GM19395 (cell line): ENCODE data around the gene ROR2.

Source experiments
- ATAC-seq: cut with Tn5 transposase; IDR thresholded peaks from one replicate; pipeline ENCODE4 v1.9.1; 2021; ENCODE audit warnings: mild to moderate bottlenecking, moderate library complexity; ENCODE audit not compliant: unreplicated experiment

ROR2 gene

DNA sequence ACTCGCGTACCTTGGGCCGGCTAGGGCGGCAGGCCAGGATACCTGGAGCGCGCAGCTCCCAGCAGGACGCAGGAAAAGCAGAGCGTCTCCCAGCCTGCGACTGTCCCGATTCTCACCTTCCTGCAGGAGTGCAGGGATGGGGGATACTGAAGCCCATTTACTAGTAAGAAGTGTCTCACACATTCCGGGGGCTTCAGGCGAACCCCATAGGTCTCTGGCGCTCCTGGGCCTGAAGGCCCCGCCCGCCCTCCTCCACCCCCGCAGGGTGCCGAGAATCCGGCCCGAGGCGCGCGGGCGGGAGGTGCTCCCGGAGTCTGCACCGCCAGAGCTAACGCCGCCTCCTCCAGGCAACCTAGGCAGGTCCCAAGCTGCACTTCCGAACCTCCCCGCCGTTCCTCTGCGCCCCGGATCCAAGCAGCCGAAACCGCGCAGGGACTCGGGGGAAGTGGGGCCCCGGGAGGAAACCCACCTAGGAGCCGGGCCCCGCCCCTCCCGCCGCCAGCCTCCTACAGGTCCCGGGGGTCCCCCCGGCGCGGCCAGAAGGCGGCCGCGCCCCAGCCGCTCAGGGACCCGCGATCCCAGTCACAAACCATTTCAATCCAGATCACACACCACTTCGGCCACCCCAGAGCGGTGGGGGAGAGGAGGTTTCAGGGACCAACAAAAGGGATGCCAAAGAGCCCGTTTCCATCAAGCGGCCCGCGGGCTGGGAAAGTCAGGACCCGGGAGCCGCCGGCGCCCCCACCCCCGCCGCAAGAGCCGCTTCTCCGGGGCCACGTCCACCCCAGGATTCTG lies 1.2 kb downstream of the ROR2 start:
- ATAC-seq: no peak

GRCh38 chr9:91948101-91948596 lies 1.9 kb downstream of the ROR2 start:
- no peak for ATAC-seq

DNA sequence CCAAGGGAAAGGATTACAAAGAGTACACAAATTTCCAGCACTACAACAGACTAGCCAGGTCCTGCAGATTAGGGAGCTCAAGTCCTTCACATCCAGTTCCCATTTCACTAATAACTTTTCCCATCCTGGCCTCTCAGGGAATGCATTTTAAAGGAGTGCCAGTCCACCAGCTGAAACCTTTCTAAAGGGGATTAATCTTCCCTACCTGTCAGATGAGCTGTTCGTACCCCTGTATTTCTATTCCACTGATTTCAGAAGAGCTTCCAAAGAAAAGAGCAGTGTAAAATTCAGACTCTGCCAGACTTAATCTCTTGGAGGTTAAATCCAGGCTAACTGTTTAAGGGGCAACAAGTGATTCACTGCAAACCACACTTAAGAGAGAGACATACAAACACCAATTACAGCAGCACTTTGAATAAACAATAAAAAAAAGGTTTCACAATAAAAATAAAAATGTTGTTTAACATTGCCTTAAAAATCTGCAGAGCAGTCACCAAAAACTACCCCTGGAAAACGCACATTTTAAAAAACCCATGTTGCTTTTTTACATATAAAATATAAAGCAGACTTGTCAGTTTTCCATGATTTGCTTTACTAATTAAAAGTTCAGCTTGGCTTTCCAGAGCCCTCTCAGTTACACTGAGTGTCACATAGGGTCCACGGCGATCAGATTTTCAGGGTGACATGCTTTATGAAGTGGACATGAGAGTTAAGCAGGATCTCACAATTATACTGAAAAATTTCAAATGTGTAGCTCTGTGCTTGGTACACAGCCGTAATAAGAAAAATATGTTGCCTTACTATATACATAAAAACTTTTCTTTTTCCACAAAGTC lies 3.2 kb downstream of the ROR2 start:
- no peak for ATAC-seq

DNA sequence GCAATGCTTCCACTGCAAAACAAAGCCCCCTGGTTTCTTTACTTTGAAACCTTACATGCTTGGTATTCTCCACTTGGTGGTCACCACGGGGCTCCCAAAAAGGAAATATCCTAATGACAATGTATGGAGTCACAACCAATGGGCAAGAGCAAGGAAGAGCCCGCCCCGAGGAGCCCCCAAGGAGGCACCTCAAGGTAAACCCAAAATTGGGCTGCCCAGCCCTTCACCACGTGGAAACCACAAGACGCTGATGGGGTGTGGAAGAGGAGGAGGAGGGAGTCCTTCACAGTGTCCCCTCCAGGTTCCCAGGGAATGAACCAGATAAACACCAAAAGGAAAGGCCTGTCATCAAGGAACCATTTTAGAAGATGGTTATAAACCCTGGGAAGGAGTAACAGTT lies 3.8 kb downstream of the ROR2 start:
- ATAC-seq: no peak

- no peak for ATAC-seq
Measured at GRCh38 chr9:91945277-91946085, 4.5 kb downstream of the ROR2 start.

- ATAC-seq: no peak
Measured at GRCh38 chr9:91944711-91945110, 5.3 kb downstream of the ROR2 start.

DNA sequence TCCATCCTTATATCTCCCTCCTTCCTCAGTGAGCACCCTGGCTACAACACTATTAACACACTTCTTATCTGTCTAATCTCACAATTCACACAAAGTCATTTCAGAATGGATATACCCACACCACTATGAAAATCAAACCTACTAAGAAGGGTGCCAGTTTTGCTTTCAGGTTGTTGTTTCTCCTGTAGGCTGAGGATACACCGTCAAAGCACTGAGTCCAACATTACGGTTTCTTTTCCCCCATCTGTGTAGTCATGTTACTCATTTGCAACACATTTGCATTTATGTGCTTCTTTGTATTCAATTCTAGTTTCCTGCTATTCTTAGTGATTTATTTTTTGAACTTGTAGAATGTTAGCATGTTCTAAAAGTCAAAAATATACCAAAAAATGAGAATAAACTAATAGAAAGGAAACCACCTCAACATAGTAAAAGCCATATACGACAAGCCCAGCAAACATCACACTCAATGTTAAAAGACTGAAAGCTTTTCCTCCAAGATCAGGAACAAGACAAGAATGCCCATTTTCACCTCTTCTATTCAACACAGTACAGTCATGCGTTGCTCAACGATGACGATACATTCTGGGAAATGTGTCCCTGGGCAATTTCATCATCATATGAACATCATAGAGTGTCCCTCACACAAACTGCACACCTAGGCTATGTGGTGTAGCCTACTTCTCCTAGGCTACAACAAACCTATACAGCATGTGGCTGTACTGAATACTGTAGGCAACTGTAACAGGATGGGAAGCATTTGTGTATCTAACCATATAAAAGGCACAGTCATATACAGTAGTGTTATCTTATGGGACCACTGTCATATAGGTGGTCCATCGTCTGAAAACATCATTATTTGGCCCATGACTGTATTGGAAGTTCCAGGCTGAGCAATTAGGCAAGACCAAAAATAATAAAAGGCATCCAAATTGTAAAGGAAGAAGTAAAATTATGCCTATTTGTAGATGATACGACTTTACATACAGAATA lies 6.3 kb downstream of the ROR2 start:
- ATAC-seq: no peak

DNA sequence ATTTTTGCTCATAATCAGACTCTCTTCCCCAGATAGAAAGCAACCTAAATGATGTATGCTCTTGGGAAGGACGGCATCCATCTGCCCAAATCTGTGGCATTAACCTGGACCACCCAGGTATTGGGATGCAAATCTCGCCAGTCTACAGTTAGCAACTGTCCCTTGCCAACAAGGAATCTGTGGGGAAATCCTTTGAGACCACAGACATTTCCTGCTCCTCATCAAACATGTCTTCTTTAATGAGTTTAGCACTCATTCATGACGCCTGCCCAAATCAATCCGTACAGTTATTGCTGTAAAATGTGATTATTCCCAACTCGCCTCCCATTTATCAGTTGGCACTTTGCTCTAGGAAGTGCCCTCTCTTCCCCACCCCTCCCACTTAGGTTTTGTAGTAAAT lies 7.8 kb downstream of the ROR2 start:
- ATAC-seq: no peak

GRCh38 chr9:91939978-91940377 lies 10.1 kb downstream of the ROR2 start:
- no peak for ATAC-seq

DNA sequence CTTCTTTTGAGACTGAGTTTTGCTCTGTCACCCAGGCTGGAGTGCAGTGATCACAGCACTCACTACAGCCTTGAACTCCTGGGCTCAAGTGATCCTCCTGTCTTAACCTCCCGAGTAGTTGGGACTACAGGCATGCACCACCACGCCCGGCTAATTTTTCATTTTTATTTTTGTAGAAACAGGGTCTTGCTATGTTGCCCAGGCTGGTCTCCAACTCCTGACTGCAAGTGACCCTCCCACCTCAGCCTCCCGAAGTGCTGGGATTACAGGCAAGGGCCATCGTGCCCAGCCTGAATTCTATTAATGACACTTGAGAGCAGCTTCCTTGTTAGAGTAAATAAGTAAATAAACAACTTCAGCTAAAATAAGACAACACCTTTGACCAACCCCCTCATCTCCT lies 12.3 kb downstream of the ROR2 start:
- no peak for ATAC-seq

GRCh38 chr9:91937056-91937455 lies 13.0 kb downstream of the ROR2 start:
- ATAC-seq: no peak

DNA sequence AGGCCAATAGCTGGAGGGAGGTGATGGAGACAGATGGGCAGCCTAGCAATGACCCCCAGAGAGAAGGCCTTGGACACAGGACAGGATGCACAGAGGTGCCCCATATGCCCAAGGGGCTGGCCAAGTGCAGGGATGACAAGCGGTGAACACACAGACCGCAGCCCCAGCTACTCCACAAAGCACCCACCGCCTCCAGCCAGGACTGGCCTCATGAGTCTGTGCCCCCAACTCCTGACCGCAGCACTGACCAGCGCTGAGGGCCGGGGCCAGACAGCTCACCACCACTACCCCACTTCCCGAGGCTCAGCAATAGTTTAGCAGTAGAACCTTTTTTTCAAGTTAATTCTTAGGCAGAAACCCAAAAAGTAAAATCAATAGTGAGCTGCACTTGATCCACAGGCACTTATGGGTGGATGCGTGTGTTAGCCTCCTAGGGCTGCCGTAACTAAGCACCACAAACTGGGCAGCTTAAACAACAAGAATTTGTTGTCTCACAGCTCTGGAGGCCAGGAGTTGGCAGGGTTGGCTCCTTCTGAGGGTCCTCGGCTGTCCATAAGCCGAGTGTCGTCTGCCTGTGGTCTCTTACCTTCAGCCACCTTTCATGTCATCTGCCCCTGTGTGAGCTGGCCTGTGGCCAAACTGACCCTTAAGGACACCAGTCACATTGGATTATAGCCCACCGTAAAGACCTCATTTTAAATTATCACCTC lies 14.1 kb downstream of the ROR2 start:
- no peak for ATAC-seq

DNA sequence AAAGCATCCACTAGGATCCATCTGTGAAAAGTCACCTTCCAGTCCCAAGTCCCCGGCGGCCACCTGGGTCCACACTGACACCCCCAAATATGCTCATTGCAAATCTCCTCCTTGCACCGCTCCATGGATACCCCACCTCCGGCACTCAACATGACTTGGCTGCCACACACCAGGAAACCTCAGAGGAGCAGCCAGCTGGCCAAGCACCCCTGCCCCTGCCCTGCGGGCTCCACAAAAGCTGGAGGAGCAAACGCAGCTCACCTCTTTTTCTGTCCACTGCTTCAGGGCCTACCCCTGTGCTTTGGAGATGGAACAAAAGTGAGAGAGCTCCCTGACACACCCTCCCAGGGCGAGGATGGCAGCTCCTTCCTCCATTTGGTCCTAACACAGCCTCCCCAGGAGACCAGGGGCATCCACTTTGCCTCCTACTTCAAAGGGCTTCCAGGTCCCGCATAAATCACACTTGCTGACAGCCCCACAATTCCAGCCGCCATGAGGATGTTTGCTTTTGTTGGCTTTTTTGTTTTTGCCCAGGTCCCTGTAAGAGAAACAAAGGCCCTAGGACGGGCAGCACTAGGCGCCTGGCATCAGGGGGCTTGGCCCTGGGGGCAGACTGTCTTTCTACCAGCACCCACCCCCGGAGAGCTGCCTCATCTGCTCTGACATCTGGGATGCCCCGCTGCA lies 14.8 kb downstream of the ROR2 start:
- ATAC-seq: no peak

- ATAC-seq: no peak
Measured at GRCh38 chr9:91934654-91935053, 15.4 kb downstream of the ROR2 start.

DNA sequence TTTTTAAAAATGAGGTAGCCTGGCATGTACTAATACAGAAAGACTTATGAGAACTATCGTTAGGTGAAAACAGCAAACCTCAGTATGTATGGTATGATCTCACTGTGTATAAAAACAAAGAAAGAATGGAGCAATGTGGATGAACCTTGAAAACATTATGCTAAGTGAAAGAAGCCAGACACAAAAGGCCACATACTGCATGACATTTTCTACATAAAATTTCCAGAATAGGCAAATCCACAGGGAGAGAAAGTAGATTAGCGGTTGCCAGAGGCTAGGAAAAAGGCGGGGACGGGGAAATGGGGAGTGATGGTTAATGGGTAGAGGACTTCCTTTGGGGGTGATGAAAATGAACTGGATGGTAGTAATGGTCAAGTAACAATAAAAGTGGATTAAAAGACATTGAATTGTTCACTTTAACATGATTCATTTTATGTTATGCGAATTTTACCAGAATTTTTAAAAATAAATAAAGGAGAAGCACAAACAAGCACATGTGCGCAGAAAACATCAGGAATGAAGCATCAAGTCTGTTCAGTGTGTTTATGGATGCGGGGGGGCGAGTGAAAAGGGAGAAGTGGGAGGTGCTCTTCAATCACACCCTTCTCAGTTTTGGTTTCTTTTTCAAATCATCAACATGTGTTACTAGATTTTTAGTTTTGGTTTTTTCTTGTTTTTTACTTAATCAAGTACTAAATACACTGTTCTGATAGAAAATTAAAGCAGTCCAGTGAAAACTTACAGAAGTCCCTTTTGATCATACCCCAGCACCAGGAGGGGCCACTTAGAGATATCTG lies 16.3 kb downstream of the ROR2 start:
- ATAC-seq: no peak

DNA sequence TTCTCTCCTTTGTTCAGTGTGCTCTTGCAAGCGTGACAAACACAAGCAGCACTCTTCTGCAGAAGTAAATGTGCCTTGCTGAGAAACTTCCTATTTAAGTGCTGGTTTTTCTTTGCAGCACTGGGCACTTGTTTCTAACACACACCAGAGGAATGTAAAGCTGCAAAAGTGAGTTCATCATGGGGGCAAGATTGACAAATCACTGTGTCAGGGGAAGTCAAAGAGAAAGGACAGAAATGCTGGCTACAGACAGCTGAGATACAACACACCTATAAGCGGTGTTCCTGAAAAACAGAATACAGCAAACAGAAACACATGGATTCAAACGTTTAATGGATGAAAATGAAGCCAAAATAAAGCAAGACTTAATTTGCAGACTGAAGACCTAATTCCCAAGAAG lies 19.6 kb downstream of the ROR2 start:
- ATAC-seq: no peak

DNA sequence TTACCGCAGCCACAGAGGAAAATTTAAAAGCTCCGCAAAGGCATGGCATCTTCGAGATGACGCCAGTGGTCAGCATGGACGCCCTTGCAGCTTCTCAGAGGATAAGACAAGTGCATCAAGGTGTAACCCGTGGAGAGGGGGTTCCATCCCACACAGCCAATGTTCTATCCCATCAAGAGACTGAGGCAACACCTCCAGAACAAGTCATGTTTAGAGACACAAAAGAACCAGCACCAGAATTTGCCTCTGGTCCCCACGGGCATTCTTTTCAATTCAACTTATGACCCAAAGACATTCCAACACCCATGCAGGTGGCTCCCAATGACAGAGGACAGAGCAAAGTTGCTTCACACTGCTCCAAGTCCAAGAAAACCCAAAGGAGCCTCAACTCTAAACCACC lies 20.7 kb downstream of the ROR2 start:
- ATAC-seq: no peak

DNA sequence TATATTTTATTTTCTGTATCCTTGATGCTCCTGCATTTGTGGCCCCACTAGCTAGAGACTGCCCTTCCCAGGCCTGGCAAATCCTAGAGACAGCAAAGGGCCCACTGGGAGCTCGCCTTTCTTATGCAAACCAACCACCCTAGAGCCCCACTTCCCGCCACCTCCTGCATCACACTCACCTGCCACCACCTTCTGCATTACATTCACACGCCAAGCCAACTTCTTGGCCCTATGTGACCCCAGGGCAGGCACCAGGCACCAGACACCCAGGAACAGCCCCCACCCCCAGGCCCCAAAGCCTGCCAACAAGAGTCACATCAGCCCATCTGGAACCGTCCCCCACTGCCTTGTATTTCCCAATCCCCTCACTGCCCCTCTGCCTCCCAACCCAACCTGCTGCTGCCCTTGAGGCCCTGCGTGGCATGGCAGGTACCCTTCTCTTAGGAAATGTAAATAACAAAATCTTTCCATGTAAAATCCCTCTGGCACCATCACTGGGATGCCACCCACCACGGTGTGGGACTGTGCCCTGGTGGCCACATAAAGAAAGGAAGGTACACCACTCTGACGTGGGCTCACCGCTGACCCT lies 22.0 kb downstream of the ROR2 start:
- no peak for ATAC-seq
